Measurements from ENCODE around the gene ALDH3B2. TPM values are rescaled to one million over a fixed set of nuclear protein-coding genes. Genes with fewer than 3 reads are reported as not detected.
A peak's percentile ranks its signal among the peaks of the same experiment; 100 is the strongest.

ALDH3B2 gene
- total RNA-seq, 1 experiment from 2014 or later, result not detected

GRCh38 chr11:67666303-67666645, 8.1 kb downstream of the ALDH3B2 start:
- H3K36me3 ChIP-seq (ENCODE audit: control insufficient read depth in 1 of 2, insufficient read depth in 2 of 2, low read length in 2 of 2), result no peaks in the 10 kb centered on the region
- H3K27me3 ChIP-seq (ENCODE audit: insufficient read depth, low read length), result no peaks in the 10 kb centered on the region
- no peaks in the 10 kb centered on the region for H4K20me1 ChIP-seq (ENCODE audit: insufficient read depth)
- no peak for TF ChIP-seq RAD21 (IDR thresholded peaks at IDR 0.05; ENCODE audit: low read depth)
- H3K9ac ChIP-seq (ENCODE audit: low read length), result no peak overlapping the region
- H3K4me1 ChIP-seq (ENCODE audit: control insufficient read depth in 1 of 2, insufficient read depth in 2 of 2, low read length in 2 of 2), result no peaks in the 10 kb centered on the region; a peak in 1 of 4 replicates
- ATAC-seq (no peak), DNase-seq (ENCODE audit: low read depth, low spot score) (no peak)
- RAD21 ChIA-PET (ENCODE audit: low non-redundant PET in 1 of 2, low total read pairs in 2 of 2, uncharacterized antibody in 2 of 2, unreplicated experiment in 2 of 2), result no interaction called here
- H3K9me2 ChIP-seq (ENCODE audit: insufficient read depth), result no peaks in the 10 kb centered on the region
- no peak overlapping the region for H3K4me3 ChIP-seq (replicated peaks in 1 of 2; ENCODE audit: low read depth in 1 of 2, low read length in 2 of 2)
- CTCF ChIA-PET, result interaction anchor here (1.0 kb wide), 1 partner anchor 52 kb away, joined by 3 read pairs; no protein-coding TSS in a partner anchor
- no peak overlapping the region; the same call in 1 of the 2 replicates for H3K27ac ChIP-seq (ENCODE audit: low read depth, low read length)
- no peak overlapping the region for H3K4me2 ChIP-seq (ENCODE audit: low read length)
- no TSS peak for BruUV-seq (replicated peaks)
- no peaks in the 10 kb centered on the region for H3K79me2 ChIP-seq (ENCODE audit: insufficient read depth, low read length)
- H2AFZ ChIP-seq (ENCODE audit: low read depth, low read length, poor library complexity, severe bottlenecking), result no peak overlapping the region
- H3K9me3 ChIP-seq (ENCODE audit: control insufficient read depth in 1 of 2, insufficient read depth in 1 of 2, low read depth in 1 of 2, low read length in 2 of 2), result no peaks in the 10 kb centered on the region
- intact Hi-C loops (cut with micrococcal nuclease), result no loop called here
- POLR2A ChIA-PET, result no interaction called here

GRCh38 chr11:67665541-67666302, 8.7 kb downstream of the ALDH3B2 start:
- ATAC-seq (peak; percentile 84), DNase-seq (ENCODE audit: low read depth, low spot score) (no peak)
- Histone ChIP-seq H3K4me3 (replicated peaks in 1 of 2; ENCODE audit: low read depth in 1 of 2, low read length in 2 of 2) (no peak overlapping the region), H2AFZ (ENCODE audit: low read depth, low read length, poor library complexity, severe bottlenecking) (no peak overlapping the region), H4K20me1 (ENCODE audit: insufficient read depth) (no peaks in the 10 kb centered on the region), H3K9ac (ENCODE audit: low read length) (no peak overlapping the region), H3K36me3 (ENCODE audit: control insufficient read depth in 1 of 2, insufficient read depth in 2 of 2, low read length in 2 of 2) (no peaks in the 10 kb centered on the region), H3K4me1 (ENCODE audit: control insufficient read depth in 1 of 2, insufficient read depth in 2 of 2, low read length in 2 of 2) (no peaks in the 10 kb centered on the region; a peak in 1 of 4 replicates), H3K27me3 (ENCODE audit: insufficient read depth, low read length) (no peaks in the 10 kb centered on the region), H3K27ac (ENCODE audit: low read depth, low read length) (no peak overlapping the region; the same call in 1 of the 2 replicates), H3K79me2 (ENCODE audit: insufficient read depth, low read length) (no peaks in the 10 kb centered on the region), H3K9me2 (ENCODE audit: insufficient read depth) (no peaks in the 10 kb centered on the region), H3K9me3 (ENCODE audit: control insufficient read depth in 1 of 2, insufficient read depth in 1 of 2, low read depth in 1 of 2, low read length in 2 of 2) (no peaks in the 10 kb centered on the region), H3K4me2 (ENCODE audit: low read length) (no peak overlapping the region)
- BruUV-seq (replicated peaks), result no TSS peak
- ChIA-PET POLR2A (no interaction called here), RAD21 (ENCODE audit: low non-redundant PET in 1 of 2, low total read pairs in 2 of 2, uncharacterized antibody in 2 of 2, unreplicated experiment in 2 of 2) (no interaction called here), CTCF (no interaction called here)
- no peak for TF ChIP-seq JUND (IDR thresholded peaks at IDR 0.05)
- peak; percentile 35 to 56 (median 47); a peak in 5 of 6 replicates for TF ChIP-seq CTCF (IDR thresholded peaks at IDR 0.05 in 2 of 3, conservative IDR thresholded peaks at IDR 0.05 in 1 of 3; ENCODE audit: borderline replicate concordance in 1 of 3, insufficient read depth in 1 of 3, low read depth in 2 of 3, low read length in 2 of 3)
- TF ChIP-seq EZH2phosphoT487 (IDR thresholded peaks at IDR 0.05; ENCODE audit: borderline replicate concordance), result no peak
- TF ChIP-seq ELF1 (IDR thresholded peaks at IDR 0.05; ENCODE audit: borderline replicate concordance, low read depth), result no peak
- peak; percentile 77 for TF ChIP-seq RAD21 (IDR thresholded peaks at IDR 0.05; ENCODE audit: low read depth)
- no peak for TF ChIP-seq EZH2 (IDR thresholded peaks at IDR 0.05)
- no peak for TF ChIP-seq FOSL1 (IDR thresholded peaks at IDR 0.05; ENCODE audit: low read depth)
- no peak for TF ChIP-seq CEBPB (IDR thresholded peaks at IDR 0.05; ENCODE audit: low read depth)
- TF ChIP-seq POLR2AphosphoS5 (IDR thresholded peaks at IDR 0.05; ENCODE audit: low read depth, low read length), result no peak
- no peak for TF ChIP-seq EGR1 (IDR thresholded peaks at IDR 0.05; ENCODE audit: low read depth)
- intact Hi-C loops (cut with micrococcal nuclease), result no loop called here

All from HCT116 (cell line).